ENCODE results near the gene TRIM67.

- TF ChIP-seq POLR2AphosphoS5 (IDR thresholded peaks at IDR 0.05; ENCODE audit: low read depth, low read length) (no peak), CTCF (IDR thresholded peaks at IDR 0.05) (no peak)
Measured at GRCh38 chr1:231147896-231148295, 14.0 kb upstream of the TRIM67 start.

All from Panc1 (cell line).